Effector CD8-positive, alpha-beta T cell (primary cell): ENCODE measurements around the gene F11.
"Not testable (repeated sequence)": the region's sequence is repeated elsewhere in the genome, so short reads cannot be mapped to it uniquely, and the experiment has no call there.

Source experiments
- DNase-seq: peaks from one replicate; lab custom pipeline; 2025; lab: John Stamatoyannopoulos, UW

F11 gene

DNA sequence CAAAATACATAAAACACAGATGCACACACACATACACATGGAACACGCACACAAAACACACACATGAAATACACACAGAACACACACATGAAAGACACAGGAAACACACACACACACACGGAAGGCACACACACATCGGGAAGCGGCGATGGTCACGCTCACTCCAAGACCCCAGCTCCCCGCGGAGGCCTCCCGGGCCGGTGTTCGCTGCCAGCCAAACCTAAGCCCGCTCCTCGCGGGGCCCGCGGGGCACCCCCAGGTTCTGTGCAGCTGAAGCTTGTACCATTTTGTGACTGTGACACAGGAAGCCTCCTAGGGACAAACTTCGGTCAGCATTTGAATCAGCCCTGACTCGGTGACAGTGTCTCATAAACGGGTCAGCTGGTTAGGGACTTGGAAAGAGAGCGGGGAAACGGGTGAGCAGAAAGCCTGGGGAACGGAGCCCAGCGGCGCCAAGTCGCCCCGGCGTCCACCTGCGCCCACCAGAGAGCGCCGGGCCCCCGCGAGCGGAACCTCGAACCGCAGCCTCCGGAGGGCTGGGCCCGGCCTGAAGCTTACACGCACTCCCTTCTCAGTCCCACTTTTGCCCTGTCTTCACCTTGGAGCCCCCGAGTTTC lies 32.1 kb downstream of the F11 start:
- DNase-seq, result no peak

DNA sequence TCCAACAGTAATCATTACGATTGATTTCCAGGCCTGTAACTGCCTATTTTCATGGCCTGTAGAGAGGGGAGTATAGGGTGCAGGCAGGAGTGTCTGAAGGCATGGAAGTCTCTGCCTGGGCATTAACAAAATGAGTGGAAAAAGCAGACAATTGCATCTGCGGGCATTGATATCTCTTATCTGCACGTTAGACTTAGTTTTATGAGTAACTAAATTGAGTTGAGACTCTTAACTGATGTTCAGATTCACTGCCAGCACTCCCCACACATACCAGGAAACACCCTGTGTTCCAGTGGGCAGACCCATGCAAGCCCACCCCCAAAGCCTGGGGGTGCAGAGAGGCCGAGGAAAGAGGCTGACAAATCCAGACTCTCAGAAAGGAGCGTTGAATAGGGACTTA lies 33.3 kb downstream of the F11 start:
- no peak for DNase-seq

DNA sequence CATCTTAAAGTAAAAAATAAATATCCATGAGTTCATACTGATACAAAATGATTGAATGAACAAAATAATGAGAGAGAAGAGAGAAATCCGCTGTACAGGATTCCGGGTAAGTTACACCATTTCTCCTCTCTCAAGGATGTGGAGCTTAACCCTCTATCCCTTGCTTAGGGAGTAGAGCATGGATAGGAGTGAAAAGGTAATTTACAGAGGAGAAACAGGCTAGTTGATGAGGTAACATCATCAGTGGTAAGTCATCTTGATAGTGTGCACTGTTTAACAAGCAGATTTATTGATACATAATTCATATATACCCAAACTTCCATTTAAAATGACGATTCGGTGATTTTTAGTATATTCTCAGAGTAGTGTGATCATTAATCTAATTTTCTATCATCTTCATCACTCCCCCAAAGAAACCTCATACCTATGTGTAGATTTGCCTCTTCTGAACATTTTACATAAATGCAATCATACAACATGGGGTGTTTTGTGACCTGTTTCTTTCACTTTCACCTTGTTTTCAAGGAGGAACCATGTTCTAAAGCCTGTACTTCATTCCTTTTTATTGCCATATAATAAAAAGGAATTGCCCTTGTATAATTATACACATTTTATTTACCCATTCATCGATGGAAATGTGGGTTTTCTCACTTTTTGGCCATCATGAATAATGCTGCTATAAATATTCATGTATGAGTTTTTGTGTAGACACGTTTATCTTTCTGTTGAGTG lies 34.8 kb downstream of the F11 start:
- DNase-seq, result no peak

DNA sequence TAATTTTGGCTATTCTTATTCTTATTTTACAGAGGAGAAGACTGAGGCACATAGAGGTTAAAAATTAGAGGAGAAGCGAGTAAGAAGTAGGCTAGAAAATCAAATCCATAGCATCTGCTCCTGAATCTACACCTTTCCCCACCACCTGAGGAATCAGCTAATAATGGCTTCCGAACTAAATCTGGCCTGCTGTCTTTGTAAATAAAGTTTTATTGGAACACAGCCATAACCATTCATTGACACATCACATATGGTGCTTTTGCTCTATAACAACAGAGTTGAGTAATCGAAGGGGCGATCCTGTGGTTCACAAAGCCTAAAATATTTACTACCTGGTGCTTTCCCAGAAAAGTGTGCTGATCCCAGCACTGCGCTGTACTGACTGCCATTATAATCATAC lies 38.2 kb downstream of the F11 start:
- DNase-seq, result no peak

DNA sequence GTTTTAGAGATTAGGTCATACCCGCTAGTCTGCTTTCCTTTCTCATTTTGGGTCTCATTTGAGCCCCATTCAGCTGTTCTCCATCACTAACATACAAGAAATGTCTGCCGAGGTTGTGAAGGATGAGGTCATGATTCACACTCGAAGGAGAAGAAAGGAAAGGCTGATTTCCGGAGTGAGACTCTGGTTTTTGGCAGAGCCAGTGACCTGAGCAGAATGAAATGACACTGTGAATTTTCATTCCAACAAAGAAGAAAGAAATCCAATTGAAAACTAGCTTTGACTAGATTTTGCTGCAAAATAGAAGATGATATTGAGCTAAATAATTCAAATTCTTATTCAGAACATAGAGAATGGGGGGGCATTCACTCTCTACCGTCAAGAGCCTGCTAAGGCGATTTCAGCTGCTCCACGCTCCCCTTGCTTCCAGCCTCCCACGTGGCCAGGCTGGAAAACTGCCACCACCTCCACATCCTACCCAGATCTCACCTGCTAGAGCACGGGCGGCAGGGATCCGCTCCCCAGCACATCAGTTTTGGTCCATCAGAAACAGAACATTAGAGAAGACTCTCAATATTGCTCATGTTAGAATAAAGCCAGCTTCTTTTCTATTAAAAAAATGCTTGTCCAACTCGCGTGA lies 39.0 kb downstream of the F11 start:
- DNase-seq, result no peak

DNA sequence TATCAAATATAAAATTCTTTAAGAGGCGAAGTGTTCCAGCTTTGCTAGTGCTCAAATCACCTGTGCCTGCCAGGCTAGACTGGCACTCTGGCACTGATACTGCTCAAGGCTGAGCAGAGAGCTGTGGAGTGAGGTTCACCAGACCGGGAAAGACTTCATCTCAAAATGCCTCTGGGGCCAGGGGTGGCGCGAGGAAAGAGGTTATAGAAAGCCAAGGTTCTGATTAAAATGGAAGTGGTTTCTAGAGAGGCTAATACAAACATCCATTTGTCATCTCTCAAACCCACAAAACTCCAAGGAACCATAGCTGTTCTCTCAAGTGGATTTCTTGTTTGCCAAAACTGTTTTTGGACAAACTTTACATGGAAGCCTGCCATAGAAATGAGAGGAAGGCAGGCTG lies 41.5 kb downstream of the F11 start:
- no peak for DNase-seq

DNA sequence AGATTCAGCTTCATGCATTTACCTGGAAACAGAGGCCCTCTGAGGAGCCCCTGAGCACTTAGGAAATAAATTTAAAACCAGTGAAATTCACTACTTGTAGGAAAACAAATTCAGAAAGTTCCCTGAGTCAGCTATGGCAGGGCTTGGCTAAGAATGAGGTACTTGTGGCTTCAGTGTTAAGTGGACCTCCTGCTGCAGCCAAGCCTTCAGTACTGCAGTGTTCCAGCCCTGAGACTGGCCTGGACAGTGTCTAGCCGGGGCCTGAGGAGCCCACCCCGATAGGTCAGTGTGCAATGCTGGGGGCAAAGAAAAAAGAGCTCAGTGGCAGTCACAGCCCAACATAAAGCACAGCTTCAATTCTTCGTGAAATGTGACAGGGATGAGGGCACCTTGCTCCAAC lies 41.9 kb downstream of the F11 start:
- no peak for DNase-seq

DNA sequence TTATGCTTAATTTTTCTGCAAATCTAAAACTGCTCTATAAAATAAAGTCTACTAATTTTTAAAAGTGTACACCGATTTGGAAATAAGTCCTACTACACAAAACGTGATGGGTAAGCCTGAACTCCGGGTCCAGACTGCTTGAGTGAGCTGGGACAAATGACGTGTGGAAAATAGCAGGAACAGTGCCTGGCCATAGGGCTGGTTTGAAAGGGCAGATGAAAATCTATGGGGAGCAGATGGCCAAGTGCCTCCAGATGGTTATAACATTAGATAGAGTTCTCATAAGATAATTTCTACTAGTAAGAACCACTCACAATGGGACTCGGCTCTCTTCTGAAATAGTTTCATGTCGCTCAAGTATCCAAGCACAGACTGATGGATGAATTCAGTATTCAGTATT lies 52.5 kb downstream of the F11 start:
- DNase-seq, result no peak

DNA sequence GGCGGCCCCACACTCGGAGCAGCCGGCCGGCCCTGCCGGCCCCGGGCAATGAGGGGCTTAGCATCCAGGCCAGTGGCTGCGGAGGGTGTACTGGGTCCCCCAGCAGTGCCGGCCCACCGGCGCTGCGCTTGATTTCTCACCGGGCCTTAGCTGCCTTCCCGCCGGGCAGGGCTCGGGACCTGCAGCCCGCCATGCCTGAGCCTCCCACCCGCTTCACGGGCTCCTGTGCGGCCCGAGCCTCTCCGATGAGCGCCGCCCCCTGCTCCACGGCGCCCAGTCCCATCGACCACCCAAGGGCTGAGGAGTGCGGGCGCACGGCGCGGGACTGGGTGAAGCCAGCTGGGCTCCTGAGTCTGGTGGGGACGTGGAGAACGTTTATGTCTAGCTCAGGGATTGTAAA lies 58.7 kb downstream of the F11 start:
- not testable (repeated sequence) for DNase-seq

DNA sequence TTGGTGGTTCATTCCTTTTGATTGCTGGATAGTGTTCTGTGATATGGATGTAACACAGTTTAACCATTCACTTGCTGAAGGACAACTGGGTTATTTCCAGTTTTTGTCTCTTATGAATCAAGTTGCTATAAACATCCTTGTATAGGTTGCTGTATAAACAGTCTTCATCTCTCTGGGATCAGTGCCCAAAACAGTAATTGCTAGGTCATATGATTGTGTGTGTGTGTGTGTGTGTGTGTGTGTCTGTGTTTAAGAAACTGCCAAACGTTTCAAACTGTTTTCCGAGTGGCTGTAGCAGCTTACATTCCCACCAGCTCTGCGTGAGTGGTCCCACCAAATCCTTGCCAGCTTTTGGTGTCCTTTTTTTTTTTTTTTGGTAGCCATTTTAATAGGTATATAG lies 60.4 kb downstream of the F11 start:
- no peak for DNase-seq

DNA sequence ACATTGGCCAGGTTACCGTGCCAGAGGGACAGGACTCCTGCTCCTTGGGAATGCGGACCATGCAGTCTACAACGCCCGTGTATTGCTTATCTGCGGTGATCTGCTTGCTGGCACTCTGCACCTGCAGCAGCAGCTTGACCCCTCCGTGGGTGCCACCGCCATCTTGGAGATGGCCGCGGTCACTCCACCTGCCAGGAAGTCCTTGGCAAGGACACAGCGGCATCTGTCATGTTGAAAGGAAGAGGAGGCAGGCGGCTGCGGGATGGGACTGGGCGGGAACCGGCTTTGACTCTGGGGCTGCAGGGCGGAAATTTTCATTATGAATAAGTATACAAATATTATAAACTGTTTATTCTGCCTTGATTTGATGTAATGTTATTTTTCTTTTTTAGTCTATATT lies 63.4 kb downstream of the F11 start:
- no peak for DNase-seq

DNA sequence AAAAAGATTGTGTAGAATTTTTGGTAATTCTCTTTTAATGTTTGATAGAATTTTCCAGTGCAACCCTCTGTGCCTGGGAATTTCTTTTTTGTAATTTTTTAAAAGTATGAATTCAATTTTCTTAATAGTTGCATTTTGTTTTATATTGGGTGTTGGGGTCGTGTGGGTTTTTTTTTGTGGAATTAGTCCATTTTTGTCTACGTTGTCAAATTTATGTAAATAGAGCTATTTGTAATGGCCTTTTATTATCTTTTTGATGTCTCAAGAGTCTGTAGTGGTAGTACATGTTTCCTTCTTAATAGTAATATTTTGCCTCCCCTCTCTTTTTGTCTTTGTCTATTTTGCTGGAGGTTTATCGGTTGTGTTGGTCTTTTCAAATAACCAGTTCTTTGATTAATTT lies 64.4 kb downstream of the F11 start:
- no peak for DNase-seq

DNA sequence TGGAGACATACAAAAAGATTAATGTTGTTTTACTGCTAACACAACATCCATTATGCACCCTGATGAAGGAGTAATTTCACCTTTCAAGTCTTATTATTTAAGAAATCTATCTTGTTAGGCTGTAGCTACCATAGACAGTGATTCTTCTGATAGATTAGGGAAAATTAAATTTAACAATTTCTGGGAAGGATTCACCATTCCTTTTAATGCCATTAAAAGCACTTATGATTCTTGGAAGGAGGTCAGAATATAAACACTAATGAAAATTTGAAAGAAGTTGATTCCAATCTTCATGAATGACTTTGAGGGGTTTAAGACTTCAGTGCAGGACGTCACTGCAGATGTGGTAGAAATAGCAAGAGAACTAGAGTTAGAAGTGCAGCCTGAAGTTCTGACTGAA lies 69.8 kb downstream of the F11 start:
- no peak for DNase-seq
